Measurements from ENCODE around the gene SPNS3. TPM values are rescaled to one million over a fixed set of nuclear protein-coding genes. Genes with fewer than 3 reads are reported as not detected.
A peak's percentile ranks its signal among the peaks of the same experiment; 100 is the strongest.

Gene SPNS3
- total RNA-seq, 3 donors from 2014 or later (not counting 1 experiment from before 2014, with no cell fraction given): 1.2 to 2.1 (median 1.9) TPM

DNA sequence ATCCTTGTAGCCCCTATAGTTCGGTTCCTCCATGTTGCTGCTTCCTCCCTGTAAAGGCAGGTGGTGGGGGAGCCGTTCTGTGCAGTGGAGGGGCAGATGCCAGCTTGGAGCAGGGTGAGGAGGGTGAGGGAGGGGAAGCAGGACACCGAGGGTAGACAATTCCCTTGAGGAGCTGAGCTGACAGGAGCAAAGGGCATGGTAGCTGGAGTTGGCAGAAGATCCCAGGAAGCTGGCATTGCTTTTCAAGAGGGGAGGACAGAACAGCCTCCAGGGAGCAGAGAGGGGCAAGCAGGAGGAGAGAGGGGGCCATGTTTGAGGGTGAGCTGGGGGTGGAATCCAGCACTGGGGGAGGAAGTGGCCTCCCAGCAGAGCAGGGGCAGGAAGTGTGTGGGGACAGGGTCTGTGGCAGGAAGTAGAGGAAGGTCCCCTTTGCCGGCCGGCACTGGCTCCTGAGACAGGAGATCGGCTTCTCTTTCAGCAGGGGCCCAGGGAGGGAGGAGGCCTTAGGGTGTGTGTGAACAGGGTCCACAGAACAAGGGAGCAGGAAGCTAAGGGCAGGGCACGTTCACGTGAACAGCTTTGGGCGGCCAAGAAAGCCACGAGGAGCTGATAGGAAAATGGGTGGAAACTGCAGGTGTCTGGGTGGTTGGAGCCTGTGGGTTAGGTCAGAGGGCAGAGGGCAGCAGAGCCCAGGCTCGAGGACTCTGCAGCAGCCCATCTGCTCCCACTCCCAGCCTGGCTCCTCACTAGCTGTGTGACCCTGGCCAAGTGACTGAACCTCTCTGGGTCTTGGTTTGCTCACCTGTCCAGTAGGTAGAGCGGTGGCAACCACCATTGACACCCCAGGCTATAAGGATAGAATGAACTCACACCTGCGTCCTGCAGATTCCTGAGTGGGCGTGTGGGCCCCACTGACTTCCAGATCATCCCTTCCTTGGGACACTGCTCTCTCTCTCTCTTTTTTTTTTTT, 47.5 kb downstream of the SPNS3 start:
- intact Hi-C loops (cut with micrococcal nuclease): no loop called here

DNA sequence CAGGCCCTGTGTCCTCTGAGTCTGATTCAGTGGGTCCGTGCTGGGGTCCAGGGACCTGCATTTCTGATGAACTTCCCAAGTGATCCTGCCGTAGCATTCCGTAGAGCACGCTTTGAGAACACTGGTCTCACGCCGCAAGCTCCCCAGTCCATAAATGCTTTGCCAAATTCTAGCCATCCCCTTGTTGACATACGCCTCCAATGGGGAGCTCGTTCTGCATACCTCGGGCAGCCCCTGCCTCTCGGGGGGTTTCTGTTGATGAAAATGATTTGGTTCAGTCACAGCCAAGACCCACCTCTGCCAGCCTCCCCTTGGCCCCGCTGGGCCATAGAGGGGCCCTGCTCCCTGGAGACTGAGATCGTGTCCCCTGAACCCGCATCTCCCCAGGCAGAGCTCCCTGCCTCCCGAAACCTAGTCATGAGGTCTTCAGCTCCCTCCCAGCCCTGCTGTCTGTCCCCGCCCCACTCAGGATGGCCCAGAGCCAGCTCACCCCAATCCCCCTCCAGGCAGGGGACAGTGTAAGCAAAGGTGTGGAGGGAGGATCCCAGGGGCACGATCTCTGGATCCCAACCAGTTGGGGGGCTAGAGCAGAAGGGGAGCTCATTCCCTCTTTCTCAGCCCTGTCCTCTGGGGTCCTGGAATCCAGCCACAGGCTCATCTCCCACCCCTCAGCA, 48.7 kb downstream of the SPNS3 start:
- H3K36me3 ChIP-seq (ENCODE audit: control insufficient read depth, insufficient read depth, low read length): peaks cover 4% of the 10 kb centered on the region
- no peak overlapping the region for H3K27ac ChIP-seq (ENCODE audit: low read length)
- intact Hi-C loops (cut with micrococcal nuclease): no loop called here
- Mint-ChIP-seq H3K36me3 (no peaks in the 10 kb centered on the region), H3K4me1 (peaks cover 38 to 62% of the 10 kb centered on the region in 2 donors), H3K4me3 (no peak overlapping the region), H3K9me3 (no peaks in the 10 kb centered on the region), H3K27me3 (ENCODE audit: low read depth in 2 of 2) (no peaks in the 10 kb centered on the region), H3K27ac (peak overlapping the region in 1 of 2 donors; percentile 49)
- H3K27me3 ChIP-seq (ENCODE audit: control insufficient read depth, insufficient read depth, low read length): no peaks in the 10 kb centered on the region
- DNase-seq: no peak
- TF ChIP-seq, protein P1, sequence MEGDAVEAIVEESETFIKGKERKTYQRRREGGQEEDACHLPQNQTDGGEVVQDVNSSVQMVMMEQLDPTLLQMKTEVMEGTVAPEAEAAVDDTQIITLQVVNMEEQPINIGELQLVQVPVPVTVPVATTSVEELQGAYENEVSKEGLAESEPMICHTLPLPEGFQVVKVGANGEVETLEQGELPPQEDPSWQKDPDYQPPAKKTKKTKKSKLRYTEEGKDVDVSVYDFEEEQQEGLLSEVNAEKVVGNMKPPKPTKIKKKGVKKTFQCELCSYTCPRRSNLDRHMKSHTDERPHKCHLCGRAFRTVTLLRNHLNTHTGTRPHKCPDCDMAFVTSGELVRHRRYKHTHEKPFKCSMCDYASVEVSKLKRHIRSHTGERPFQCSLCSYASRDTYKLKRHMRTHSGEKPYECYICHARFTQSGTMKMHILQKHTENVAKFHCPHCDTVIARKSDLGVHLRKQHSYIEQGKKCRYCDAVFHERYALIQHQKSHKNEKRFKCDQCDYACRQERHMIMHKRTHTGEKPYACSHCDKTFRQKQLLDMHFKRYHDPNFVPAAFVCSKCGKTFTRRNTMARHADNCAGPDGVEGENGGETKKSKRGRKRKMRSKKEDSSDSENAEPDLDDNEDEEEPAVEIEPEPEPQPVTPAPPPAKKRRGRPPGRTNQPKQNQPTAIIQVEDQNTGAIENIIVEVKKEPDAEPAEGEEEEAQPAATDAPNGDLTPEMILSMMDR (IDR thresholded peaks at IDR 0.05): no peak
- no peak for ATAC-seq
- H3K4me3 ChIP-seq (ENCODE audit: low read length): no peak overlapping the region
- no peaks in the 10 kb centered on the region for H3K9me3 ChIP-seq (ENCODE audit: control insufficient read depth, insufficient read depth, low read length)
- H3K4me1 ChIP-seq (ENCODE audit: control insufficient read depth, insufficient read depth, low read length): peaks cover 63% of the 10 kb centered on the region
- WGBS (ENCODE audit: insufficient coverage): 94% methylated on average over 15 of the region's 16 CpGs

More for the DNA sequence above, 47.5 kb downstream of the SPNS3 start:
- H3K9me3 ChIP-seq (ENCODE audit: control insufficient read depth, insufficient read depth, low read length): no peaks in the 10 kb centered on the region
- peak in 1 of 2 donors; percentile 51 for DNase-seq
- Mint-ChIP-seq H3K9me3 (no peaks in the 10 kb centered on the region), H3K27me3 (ENCODE audit: low read depth in 2 of 2) (no peaks in the 10 kb centered on the region), H3K4me1 (peaks cover 31 to 50% of the 10 kb centered on the region in 2 donors), H3K4me3 (peak overlapping the region; percentile 84), H3K27ac (peak overlapping the region; percentile 68 to 94), H3K36me3 (no peaks in the 10 kb centered on the region)
- H3K4me1 ChIP-seq (ENCODE audit: control insufficient read depth, insufficient read depth, low read length): peaks cover 52% of the 10 kb centered on the region
- no peak overlapping the region for H3K4me3 ChIP-seq (ENCODE audit: low read length)
- no peaks in the 10 kb centered on the region for H3K27me3 ChIP-seq (ENCODE audit: control insufficient read depth, insufficient read depth, low read length)
- peaks cover 4% of the 10 kb centered on the region for H3K36me3 ChIP-seq (ENCODE audit: control insufficient read depth, insufficient read depth, low read length)
- H3K27ac ChIP-seq (ENCODE audit: low read length): peak overlapping the region; percentile 30
- TF ChIP-seq, protein P1 (IDR thresholded peaks at IDR 0.05): no peak
- 18% methylated on average over 14 of the region's 14 CpGs for WGBS (ENCODE audit: insufficient coverage)
- ATAC-seq: peak; percentile 62 to 85 (median 84)

DNA sequence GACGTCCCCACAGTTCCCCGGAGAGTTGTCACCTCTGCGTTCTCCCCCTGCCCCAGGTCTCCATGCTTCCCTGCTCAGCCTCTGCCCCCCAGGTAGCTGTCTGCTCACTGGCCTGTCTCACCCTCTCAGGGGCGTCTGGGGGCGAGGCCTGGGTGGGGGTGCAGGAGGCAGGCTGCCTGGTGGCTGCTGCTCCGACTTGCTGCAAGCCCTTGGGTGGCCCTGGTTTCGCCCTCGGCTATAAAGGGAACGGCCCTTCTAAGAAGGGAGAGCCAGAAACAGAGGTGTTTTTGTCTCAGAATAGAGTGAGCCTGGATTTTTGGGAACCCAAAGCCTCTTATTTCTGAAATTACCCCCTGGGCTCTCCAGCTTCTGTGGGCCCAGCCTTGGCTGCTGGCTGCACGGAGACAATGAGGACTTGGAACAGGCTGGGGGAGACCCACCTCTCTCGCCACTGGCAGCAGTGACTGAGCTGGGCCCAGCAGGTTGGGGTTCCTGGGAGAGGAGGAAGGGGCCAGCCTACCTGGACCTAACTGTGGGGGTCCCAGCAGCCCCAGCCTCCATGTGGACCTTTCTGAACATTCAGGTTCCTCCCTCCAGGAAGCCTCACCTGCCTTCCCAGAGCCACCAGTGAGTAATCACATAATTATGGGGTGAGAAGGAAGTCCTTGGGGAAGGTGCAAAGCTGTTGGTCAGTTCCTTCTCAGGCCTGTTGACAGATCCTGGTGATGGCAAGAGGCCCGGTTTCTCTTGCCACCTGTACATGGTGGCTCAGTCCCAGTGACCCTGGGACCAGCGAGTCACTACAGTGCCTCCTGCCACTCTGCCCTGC, 49.5 kb downstream of the SPNS3 start:
- no peak for ATAC-seq
- 87% methylated on average over 13 of the region's 13 CpGs for WGBS (ENCODE audit: insufficient coverage)
- Histone ChIP-seq H3K36me3 (ENCODE audit: control insufficient read depth, insufficient read depth, low read length) (peaks cover 4% of the 10 kb centered on the region), H3K4me1 (ENCODE audit: control insufficient read depth, insufficient read depth, low read length) (peaks cover 63% of the 10 kb centered on the region), H3K27me3 (ENCODE audit: control insufficient read depth, insufficient read depth, low read length) (no peaks in the 10 kb centered on the region), H3K27ac (ENCODE audit: low read length) (no peak overlapping the region), H3K9me3 (ENCODE audit: control insufficient read depth, insufficient read depth, low read length) (no peaks in the 10 kb centered on the region), H3K4me3 (ENCODE audit: low read length) (no peak overlapping the region)
- H3K27ac Mint-ChIP-seq: peak overlapping the region in 1 of 2 donors; percentile 49
- H3K27me3 Mint-ChIP-seq (ENCODE audit: low read depth in 2 of 2): no peaks in the 10 kb centered on the region
- TF ChIP-seq, protein P1 (IDR thresholded peaks at IDR 0.05): no peak
- H3K9me3 Mint-ChIP-seq: no peaks in the 10 kb centered on the region
- no peak for DNase-seq
- H3K4me1 Mint-ChIP-seq: peaks cover 38 to 62% of the 10 kb centered on the region in 2 donors
- intact Hi-C loops (cut with micrococcal nuclease): no loop called here
- no peaks in the 10 kb centered on the region for H3K36me3 Mint-ChIP-seq
- peak overlapping the region; percentile 31 for H3K4me3 Mint-ChIP-seq

Data from natural killer cell (primary cell).